K562 (cell line): ENCODE results near the gene CCDC116. TPM values are rescaled to one million over a fixed set of nuclear protein-coding genes. Genes with fewer than 3 reads are reported as not detected.

Experiments
- ATF3 ChIP-seq, 2 experiments: fragments of 450-650 bp in 1 of 2; sonication (generic) in 1 of 2; formaldehyde crosslinking in 1 of 2; IDR thresholded peaks in 1 of 2; conservative IDR thresholded peaks in 1 of 2; 2 replicates each; pipeline versions ENCODE4 v1.6.1 to v1.8.1; 2016 to 2023; ENCODE audit warnings: mild to moderate bottlenecking in 2 of 2, moderate library complexity in 2 of 2, inconsistent platforms in 1 of 2, missing genetic modification reagents in 1 of 2
- E2F1 ChIP-seq: sonication (generic); formaldehyde crosslinking; IDR thresholded peaks from 2 replicates; pipeline ENCODE4 v1.8.1; 2023; ENCODE audit warnings: mild to moderate bottlenecking, missing genetic modification reagents, moderate library complexity
- ETS1 ChIP-seq: conservative IDR thresholded peaks from 2 replicates; pipeline ENCODE4 v1.6.1; 2011; ENCODE audit warnings: low read depth, mild to moderate bottlenecking, low read length; ENCODE audit not compliant: control insufficient read depth
- GTF2B ChIP-seq: IDR thresholded peaks from 2 replicates; pipeline ENCODE4 v1.6.1; 2011; ENCODE audit not compliant: insufficient read length; ENCODE audit errors: extremely low read depth
- HCFC1 ChIP-seq: IDR thresholded peaks from 2 replicates; pipeline ENCODE4 v1.6.1; 2012; ENCODE audit warnings: low read depth, low read length, improper control_type of control experiment
- HDAC3 ChIP-seq: fragments of 450-650 bp; IDR thresholded peaks from 2 replicates; pipeline ENCODE4 v1.6.1; 2018; ENCODE audit warnings: borderline replicate concordance, mild to moderate bottlenecking, moderate library complexity; ENCODE audit not compliant: partially characterized antibody
- JUND ChIP-seq, 2 experiments: IDR thresholded peaks; 2 replicates in 1 of 2; 3 replicates in 1 of 2; pipeline ENCODE4 v1.6.1; 2011; ENCODE audit warnings: borderline replicate concordance in 2 of 2, low read depth in 2 of 2, low read length in 2 of 2, improper control_type of control experiment in 1 of 2, missing biosample characterization in 1 of 2, missing genetic modification characterization in 1 of 2, missing genetic modification reagents in 1 of 2
- MAFF ChIP-seq: IDR thresholded peaks from 2 replicates; pipeline ENCODE4 v1.6.1; 2012; ENCODE audit warnings: low read length, improper control_type of control experiment
- MAX ChIP-seq: sonication (generic); formaldehyde crosslinking; IDR thresholded peaks from 2 replicates; pipeline ENCODE4 v1.9.0; 2022; ENCODE audit warnings: mild to moderate bottlenecking, missing genetic modification reagents
- MTA2 ChIP-seq: fragments of 450-650 bp; IDR thresholded peaks from 2 replicates; pipeline ENCODE4 v1.6.1; 2016; ENCODE audit warnings: low read depth
- RCOR1 ChIP-seq, 2 experiments: IDR thresholded peaks; 2 replicates each; pipeline ENCODE4 v1.6.1; 2012; ENCODE audit warnings: low read depth in 2 of 2, low read length in 2 of 2, borderline replicate concordance in 1 of 2, improper control_type of control experiment in 1 of 2
- STAT6 ChIP-seq: sonication (generic); formaldehyde crosslinking; IDR thresholded peaks from 2 replicates; pipeline ENCODE4 v1.8.1; 2023; ENCODE audit warnings: mild to moderate bottlenecking, missing genetic modification reagents
- TCF7 ChIP-seq: sonication (generic); IDR thresholded peaks from 2 replicates; pipeline ENCODE4 v1.6.1; 2016; ENCODE audit warnings: antibody characterized with exemption, borderline replicate concordance
- TEAD4 ChIP-seq, 2 experiments: sonication (generic) in 1 of 2; formaldehyde crosslinking in 1 of 2; IDR thresholded peaks; 2 replicates each; pipeline versions ENCODE4 v1.6.1 to v1.8.0; 2012 to 2022; ENCODE audit warnings: borderline replicate concordance in 1 of 2, inconsistent platforms in 1 of 2, low read length in 1 of 2, mild to moderate bottlenecking in 1 of 2, missing genetic modification reagents in 1 of 2
- ZNF384 ChIP-seq: IDR thresholded peaks from 2 replicates; pipeline ENCODE4 v1.6.1; 2012; ENCODE audit warnings: low read depth, low read length, improper control_type of control experiment
- polyA plus RNA-seq, 8 experiments: library from polyadenylated mRNA; depleted of rRNA in 4 of 8; stranded (reverse) in 5 of 8; unstranded in 3 of 8; fragments of >200 nt; fragmentation: Nextera tagmentation in 2 of 8; fragmentation: Illumina TruSeq in 1 of 8; extraction: Ambion mirVana in 2 of 8; extraction: Trizol in 1 of 8; gene quantifications; 2 replicates each; pipeline versions ENCODE4 v1.2.1 to v1.2.3, GENCODE V29; 2011 to 2014; ENCODE audit warnings: inconsistent platforms in 1 of 8, missing spikeins in 1 of 8
- total RNA-seq, 7 experiments: library from RNA; depleted of rRNA in 6 of 7; stranded (reverse); fragments of >200 nt in 6 of 7; fragmentation: Illumina TruSeq in 2 of 7; extraction: Trizol in 2 of 7; gene quantifications; 2 replicates each; pipeline versions ENCODE4 v1.2.1 to v1.2.3, GENCODE V29; 2011 to 2021; ENCODE audit warnings: low replicate concordance in 1 of 7

The CCDC116 gene
- total and polyA plus RNA-seq, 9 of the 15 experiments (the other 6 are each of a cell fraction or from before 2014, with no cell fraction given): 1.6 to 11.3 (median 4.7) TPM

GRCh38 chr22:21631025-21631424 lies 1.5 kb upstream of the CCDC116 start (continued):
- peak; percentile 92; the same call in 1 of the 2 replicates for TF ChIP-seq STAT6 (CRISPR knock-in tag)
- TF ChIP-seq MAFF: peak; percentile 35; the same call in 1 of the 2 replicates
- no peak; the same call in 1 of the 2 replicates for TF ChIP-seq ZNF384
- TF ChIP-seq MTA2: no peak
- TF ChIP-seq GTF2B: no peak
- 0 out of 2 replicates have a peak, but pooled peaks have one; percentile 15 for TF ChIP-seq JUND (IDR thresholded peaks at IDR 0.05; ENCODE audit: borderline replicate concordance, low read depth, low read length)
- TF ChIP-seq JUND (tag; IDR thresholded peaks at IDR 0.05; ENCODE audit: borderline replicate concordance, low read depth, low read length): no peak
- no peak for TF ChIP-seq TCF7
- no peak for TF ChIP-seq TEAD4 (IDR thresholded peaks at IDR 0.05; ENCODE audit: low read length)
- TF ChIP-seq TEAD4 (CRISPR knock-in tag; IDR thresholded peaks at IDR 0.05; ENCODE audit: borderline replicate concordance): no peak
- peak; percentile 52 for TF ChIP-seq E2F1 (CRISPR knock-in tag)
- TF ChIP-seq HCFC1: 0 out of 2 replicates have a peak, but pooled peaks have one; percentile 31
- peak in 1 of 2 experiments; percentile 68; a peak in 1 of 4 replicates for TF ChIP-seq RCOR1 (IDR thresholded peaks at IDR 0.05; ENCODE audit: borderline replicate concordance in 1 of 2, low read depth in 2 of 2, low read length in 2 of 2)
- no peak for TF ChIP-seq ATF3 (IDR thresholded peaks at IDR 0.05)
- TF ChIP-seq ATF3 (CRISPR knock-in tag; conservative IDR thresholded peaks at IDR 0.05): peak; percentile 33
- no peak for TF ChIP-seq HDAC3
- TF ChIP-seq MAX (CRISPR knock-in tag): no peak
- no peak for TF ChIP-seq ETS1
